ENCODE measurements around the gene GLOD5. TPM values are rescaled to one million over a fixed set of nuclear protein-coding genes. Genes with fewer than 3 reads are reported as not detected.
A peak's percentile ranks its signal among the peaks of the same experiment; 100 is the strongest.

Gene GLOD5
- total and polyA plus RNA-seq, 9 of the 15 experiments (the other 6 are each of a cell fraction or from before 2014, with no cell fraction given), result 0.27 to 4.4 (median 2.2) TPM

DNA sequence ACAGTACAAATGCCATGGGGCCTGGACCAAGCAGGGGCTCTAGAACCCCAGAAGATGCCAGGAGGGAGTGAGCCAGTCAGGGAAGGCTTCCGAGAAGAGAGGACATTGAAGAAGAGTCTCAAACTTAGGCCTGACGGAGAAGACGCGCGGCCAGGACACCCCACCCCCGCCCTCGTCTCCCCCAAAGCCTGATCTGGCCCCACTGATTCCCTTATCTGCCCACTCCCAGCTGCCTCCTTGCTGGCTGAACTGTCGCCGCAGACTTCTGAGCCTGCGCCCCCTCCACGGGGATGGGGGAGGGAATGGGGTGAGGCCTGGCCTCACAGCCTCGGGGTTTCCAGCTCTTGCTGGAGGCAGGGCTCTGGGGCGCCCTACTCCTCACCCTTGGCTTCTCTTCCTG, 21.2 kb downstream of the GLOD5 start (continued):
- TF ChIP-seq SMARCB1 (IDR thresholded peaks at IDR 0.05; ENCODE audit: insufficient read length, low read depth), result no peak
- TF ChIP-seq HCFC1 (IDR thresholded peaks at IDR 0.05; ENCODE audit: low read depth, low read length), result no peak
- TF ChIP-seq ZBTB7A (IDR thresholded peaks at IDR 0.05; ENCODE audit: borderline replicate concordance, control insufficient read depth, low read depth, low read length), result peak; percentile 84
- TF ChIP-seq KLF10 (CRISPR knock-in tag; IDR thresholded peaks at IDR 0.05), result no peak
- no peak for TF ChIP-seq PURB (CRISPR knock-in tag; IDR thresholded peaks at IDR 0.05; ENCODE audit: low read depth)
- peak; percentile 40 for TF ChIP-seq FOSL1 (tag; conservative IDR thresholded peaks at IDR 0.05)
- no peak for TF ChIP-seq ZNF586 (CRISPR knock-in tag; conservative IDR thresholded peaks at IDR 0.05)
- peak; percentile 52; the same call in 1 of the 2 replicates for TF ChIP-seq MXI1 (IDR thresholded peaks at IDR 0.05; ENCODE audit: low read depth, low read length)
- peak; percentile 41; the same call in 1 of the 2 replicates for TF ChIP-seq RAD51 (IDR thresholded peaks at IDR 0.05; ENCODE audit: borderline replicate concordance, low read depth)
- no peak for TF ChIP-seq SIN3B (IDR thresholded peaks at IDR 0.05; ENCODE audit: low read depth)
- peak in 1 of 2 experiments; percentile 66; a peak in 1 of 4 replicates for TF ChIP-seq ARNT (IDR thresholded peaks at IDR 0.05)
- TF ChIP-seq, protein P1, sequence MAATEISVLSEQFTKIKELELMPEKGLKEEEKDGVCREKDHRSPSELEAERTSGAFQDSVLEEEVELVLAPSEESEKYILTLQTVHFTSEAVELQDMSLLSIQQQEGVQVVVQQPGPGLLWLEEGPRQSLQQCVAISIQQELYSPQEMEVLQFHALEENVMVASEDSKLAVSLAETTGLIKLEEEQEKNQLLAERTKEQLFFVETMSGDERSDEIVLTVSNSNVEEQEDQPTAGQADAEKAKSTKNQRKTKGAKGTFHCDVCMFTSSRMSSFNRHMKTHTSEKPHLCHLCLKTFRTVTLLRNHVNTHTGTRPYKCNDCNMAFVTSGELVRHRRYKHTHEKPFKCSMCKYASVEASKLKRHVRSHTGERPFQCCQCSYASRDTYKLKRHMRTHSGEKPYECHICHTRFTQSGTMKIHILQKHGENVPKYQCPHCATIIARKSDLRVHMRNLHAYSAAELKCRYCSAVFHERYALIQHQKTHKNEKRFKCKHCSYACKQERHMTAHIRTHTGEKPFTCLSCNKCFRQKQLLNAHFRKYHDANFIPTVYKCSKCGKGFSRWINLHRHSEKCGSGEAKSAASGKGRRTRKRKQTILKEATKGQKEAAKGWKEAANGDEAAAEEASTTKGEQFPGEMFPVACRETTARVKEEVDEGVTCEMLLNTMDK (IDR thresholded peaks at IDR 0.05; ENCODE audit: borderline replicate concordance, insufficient read depth, low read depth, low read length, poor library complexity, severe bottlenecking), result no peak
- TF ChIP-seq TEAD1 (CRISPR knock-in tag; IDR thresholded peaks at IDR 0.05), result 0 out of 4 replicates have a peak, but pooled peaks of 1 of the 2 experiments have one; percentile 30
- TF ChIP-seq CCNT2 (IDR thresholded peaks at IDR 0.05; ENCODE audit: borderline replicate concordance, extremely low read depth, insufficient read length, low read depth, low read length), result peak; percentile 100
- no peak for TF ChIP-seq RBM34 (IDR thresholded peaks at IDR 0.05; ENCODE audit: borderline replicate concordance, insufficient read depth, low read length)
- TF ChIP-seq ETV6 (IDR thresholded peaks at IDR 0.05; ENCODE audit: borderline replicate concordance in 1 of 2, low read depth in 2 of 2, low read length in 1 of 2), result 0 out of 4 replicates have a peak, but pooled peaks of 1 of the 2 experiments have one; percentile 26
- TF ChIP-seq ETV6 (CRISPR knock-in tag; IDR thresholded peaks at IDR 0.05; ENCODE audit: borderline replicate concordance), result no peak
- peak; percentile 21 for TF ChIP-seq BRD9 (IDR thresholded peaks at IDR 0.05; ENCODE audit: low read depth, partially characterized antibody)
- TF ChIP-seq TCFL5 (CRISPR knock-in tag; conservative IDR thresholded peaks at IDR 0.05), result no peak
- TF ChIP-seq XRCC5 (IDR thresholded peaks at IDR 0.05; ENCODE audit: low read depth, low read length), result 0 out of 2 replicates have a peak, but pooled peaks have one; percentile 88
- TF ChIP-seq ESRRA (IDR thresholded peaks at IDR 0.05; ENCODE audit: borderline replicate concordance, low read depth), result peak; percentile 65; the same call in 1 of the 2 replicates
- TF ChIP-seq ZNF436 (CRISPR knock-in tag; IDR thresholded peaks at IDR 0.05), result peak; percentile 94
- TF ChIP-seq, protein P2, sequence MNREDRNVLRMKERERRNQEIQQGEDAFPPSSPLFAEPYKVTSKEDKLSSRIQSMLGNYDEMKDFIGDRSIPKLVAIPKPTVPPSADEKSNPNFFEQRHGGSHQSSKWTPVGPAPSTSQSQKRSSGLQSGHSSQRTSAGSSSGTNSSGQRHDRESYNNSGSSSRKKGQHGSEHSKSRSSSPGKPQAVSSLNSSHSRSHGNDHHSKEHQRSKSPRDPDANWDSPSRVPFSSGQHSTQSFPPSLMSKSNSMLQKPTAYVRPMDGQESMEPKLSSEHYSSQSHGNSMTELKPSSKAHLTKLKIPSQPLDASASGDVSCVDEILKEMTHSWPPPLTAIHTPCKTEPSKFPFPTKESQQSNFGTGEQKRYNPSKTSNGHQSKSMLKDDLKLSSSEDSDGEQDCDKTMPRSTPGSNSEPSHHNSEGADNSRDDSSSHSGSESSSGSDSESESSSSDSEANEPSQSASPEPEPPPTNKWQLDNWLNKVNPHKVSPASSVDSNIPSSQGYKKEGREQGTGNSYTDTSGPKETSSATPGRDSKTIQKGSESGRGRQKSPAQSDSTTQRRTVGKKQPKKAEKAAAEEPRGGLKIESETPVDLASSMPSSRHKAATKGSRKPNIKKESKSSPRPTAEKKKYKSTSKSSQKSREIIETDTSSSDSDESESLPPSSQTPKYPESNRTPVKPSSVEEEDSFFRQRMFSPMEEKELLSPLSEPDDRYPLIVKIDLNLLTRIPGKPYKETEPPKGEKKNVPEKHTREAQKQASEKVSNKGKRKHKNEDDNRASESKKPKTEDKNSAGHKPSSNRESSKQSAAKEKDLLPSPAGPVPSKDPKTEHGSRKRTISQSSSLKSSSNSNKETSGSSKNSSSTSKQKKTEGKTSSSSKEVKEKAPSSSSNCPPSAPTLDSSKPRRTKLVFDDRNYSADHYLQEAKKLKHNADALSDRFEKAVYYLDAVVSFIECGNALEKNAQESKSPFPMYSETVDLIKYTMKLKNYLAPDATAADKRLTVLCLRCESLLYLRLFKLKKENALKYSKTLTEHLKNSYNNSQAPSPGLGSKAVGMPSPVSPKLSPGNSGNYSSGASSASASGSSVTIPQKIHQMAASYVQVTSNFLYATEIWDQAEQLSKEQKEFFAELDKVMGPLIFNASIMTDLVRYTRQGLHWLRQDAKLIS (CRISPR knock-in tag; IDR thresholded peaks at IDR 0.05), result peak; percentile 54; the same call in 1 of the 2 replicates
- peak; percentile 82 for TF ChIP-seq PHB2 (IDR thresholded peaks at IDR 0.05; ENCODE audit: low read depth)
